Cardiac muscle cell (in vitro differentiated cells and primary cell): ENCODE results near the gene GABRG3. TPM values are rescaled to one million over a fixed set of nuclear protein-coding genes. Genes with fewer than 3 reads are reported as not detected.
"Not testable (repeated sequence)": the region's sequence is repeated elsewhere in the genome, so short reads cannot be mapped to it uniquely, and the experiment has no call there.

Experiments
- DNase-seq, 2 donors: peaks; one replicate each; pipeline versions ENCODE4 v3.0.0 to v3.0.0-alpha.2; 2010 to 2017; ENCODE audit warnings: low read depth in 1 of 2, low spot score in 1 of 2
- H3K27ac ChIP-seq: fragments of 200-600 bp; sonication (generic); 2 replicates; pipeline ENCODE4 v1.5.1; 2016
- H3K27me3 ChIP-seq: fragments of 200-600 bp; sonication (generic); 2 replicates; pipeline ENCODE4 v1.6.0; 2016; ENCODE audit warnings: control low read depth
- H3K36me3 ChIP-seq: fragments of 200-600 bp; sonication (generic); 2 replicates; pipeline ENCODE4 v1.5.1; 2016; ENCODE audit warnings: control low read depth
- H3K4me1 ChIP-seq: fragments of 200-600 bp; sonication (generic); 2 replicates; pipeline ENCODE4 v1.8.1; 2017; ENCODE audit warnings: low read depth, mild to moderate bottlenecking, mixed run types
- H3K4me3 ChIP-seq: fragments of 200-600 bp; sonication (generic); 2 replicates; pipeline ENCODE4 v1.5.1; 2016; ENCODE audit warnings: mild to moderate bottlenecking
- H3K9me3 ChIP-seq: fragments of 200-600 bp; sonication (generic); 2 replicates; pipeline ENCODE4 v1.5.1; 2017; ENCODE audit warnings: low read depth, mild to moderate bottlenecking, control low read depth
- polyA plus RNA-seq: library from polyadenylated mRNA; unstranded; fragments of >200 nt; fragmentation: Nextera tagmentation; extraction: Ambion mirVana; gene quantifications from 2 replicates; pipeline ENCODE4 v1.2.1, GENCODE V29; 2016
- total RNA-seq: library from RNA; depleted of rRNA; stranded (reverse); fragments of >200 nt; gene quantifications from 2 replicates; pipeline ENCODE4 v1.2.3, GENCODE V29; 2016
- TF ChIP-seq, protein P1 (sequence below): IDR thresholded peaks from 2 replicates; pipeline ENCODE4 v1.5.1; 2012; ENCODE audit warnings: low read depth, mild to moderate bottlenecking, low read length

GABRG3 gene
- total and polyA plus RNA-seq, 2 experiments from 2014 or later: not detected

DNA sequence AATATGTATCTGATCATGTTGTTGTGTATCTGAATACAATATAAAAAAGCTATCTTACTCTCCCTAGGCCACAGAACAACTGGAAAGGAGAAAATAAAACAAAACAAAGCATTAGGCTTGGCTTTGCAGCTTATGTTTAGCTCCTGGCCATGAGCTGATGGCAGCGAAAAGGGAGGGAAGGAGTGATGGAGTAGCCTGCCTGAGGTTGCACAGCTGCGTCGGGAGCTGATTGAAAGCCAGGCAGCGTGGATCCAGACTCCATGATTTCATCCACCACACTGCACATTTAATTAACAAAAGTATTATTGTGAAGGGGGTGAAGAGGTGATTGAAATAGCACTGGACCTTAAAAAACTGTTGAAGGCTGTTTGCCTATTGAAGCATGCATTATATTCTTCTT lies 212.2 kb downstream of the GABRG3 start:
- no peaks in the 10 kb centered on the region for H3K36me3 ChIP-seq
- no peaks in the 10 kb centered on the region for H3K9me3 ChIP-seq
- no peaks in the 10 kb centered on the region for H3K27me3 ChIP-seq
- DNase-seq: no peak
- no peak overlapping the region for H3K4me3 ChIP-seq
- no peak overlapping the region for H3K27ac ChIP-seq
- TF ChIP-seq, protein P1, sequence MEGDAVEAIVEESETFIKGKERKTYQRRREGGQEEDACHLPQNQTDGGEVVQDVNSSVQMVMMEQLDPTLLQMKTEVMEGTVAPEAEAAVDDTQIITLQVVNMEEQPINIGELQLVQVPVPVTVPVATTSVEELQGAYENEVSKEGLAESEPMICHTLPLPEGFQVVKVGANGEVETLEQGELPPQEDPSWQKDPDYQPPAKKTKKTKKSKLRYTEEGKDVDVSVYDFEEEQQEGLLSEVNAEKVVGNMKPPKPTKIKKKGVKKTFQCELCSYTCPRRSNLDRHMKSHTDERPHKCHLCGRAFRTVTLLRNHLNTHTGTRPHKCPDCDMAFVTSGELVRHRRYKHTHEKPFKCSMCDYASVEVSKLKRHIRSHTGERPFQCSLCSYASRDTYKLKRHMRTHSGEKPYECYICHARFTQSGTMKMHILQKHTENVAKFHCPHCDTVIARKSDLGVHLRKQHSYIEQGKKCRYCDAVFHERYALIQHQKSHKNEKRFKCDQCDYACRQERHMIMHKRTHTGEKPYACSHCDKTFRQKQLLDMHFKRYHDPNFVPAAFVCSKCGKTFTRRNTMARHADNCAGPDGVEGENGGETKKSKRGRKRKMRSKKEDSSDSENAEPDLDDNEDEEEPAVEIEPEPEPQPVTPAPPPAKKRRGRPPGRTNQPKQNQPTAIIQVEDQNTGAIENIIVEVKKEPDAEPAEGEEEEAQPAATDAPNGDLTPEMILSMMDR: no peak
- H3K4me1 ChIP-seq: no peaks in the 10 kb centered on the region

DNA sequence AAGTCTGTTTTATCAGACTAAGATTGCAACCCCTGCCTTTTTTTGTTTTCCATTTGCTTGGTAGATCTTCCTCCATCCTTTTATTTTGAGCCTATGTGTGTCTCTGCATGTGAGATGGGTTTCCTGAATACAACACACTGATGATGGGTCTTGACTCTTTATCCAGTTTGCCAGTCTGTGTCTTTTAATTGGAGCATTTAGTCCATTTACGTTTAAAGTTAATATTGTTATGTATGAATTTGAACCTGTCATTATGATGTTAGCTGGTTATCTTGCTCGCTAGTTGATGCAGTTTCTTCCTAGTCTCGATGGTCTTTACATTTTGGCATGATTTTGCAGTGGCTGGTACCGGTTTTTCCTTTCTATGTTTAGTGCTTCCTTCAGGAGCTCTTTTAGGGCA lies 220.5 kb downstream of the GABRG3 start:
- H3K4me3 ChIP-seq, H3K4me1 ChIP-seq, H3K27me3 ChIP-seq, H3K36me3 ChIP-seq, H3K9me3 ChIP-seq, H3K27ac ChIP-seq, DNase-seq: not testable (repeated sequence)

DNA sequence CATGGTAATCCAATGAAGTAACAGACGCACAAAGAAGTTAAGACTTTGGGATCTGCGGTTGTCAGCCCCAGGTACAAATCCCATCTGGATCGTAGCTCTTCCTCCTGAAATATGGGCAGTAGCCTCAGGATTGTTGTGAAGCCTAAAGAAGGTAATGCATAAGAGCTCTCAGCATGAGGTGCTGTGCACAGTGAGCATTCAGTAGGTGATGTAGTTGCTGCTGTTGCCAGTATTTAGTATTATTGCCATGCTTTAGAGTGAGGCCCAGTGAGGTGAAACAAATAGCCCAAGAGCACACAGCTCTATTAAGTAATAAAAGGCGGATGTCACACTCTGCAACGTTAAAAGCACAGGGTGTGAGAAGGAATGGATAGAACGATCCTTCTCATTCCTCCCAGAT lies 225.7 kb downstream of the GABRG3 start:
- Histone ChIP-seq H3K4me3 (no peak overlapping the region), H3K9me3 (no peaks in the 10 kb centered on the region), H3K4me1 (no peaks in the 10 kb centered on the region), H3K27ac (no peak overlapping the region), H3K36me3 (no peaks in the 10 kb centered on the region), H3K27me3 (no peaks in the 10 kb centered on the region)
- DNase-seq: no peak
- TF ChIP-seq, protein P1: no peak

DNA sequence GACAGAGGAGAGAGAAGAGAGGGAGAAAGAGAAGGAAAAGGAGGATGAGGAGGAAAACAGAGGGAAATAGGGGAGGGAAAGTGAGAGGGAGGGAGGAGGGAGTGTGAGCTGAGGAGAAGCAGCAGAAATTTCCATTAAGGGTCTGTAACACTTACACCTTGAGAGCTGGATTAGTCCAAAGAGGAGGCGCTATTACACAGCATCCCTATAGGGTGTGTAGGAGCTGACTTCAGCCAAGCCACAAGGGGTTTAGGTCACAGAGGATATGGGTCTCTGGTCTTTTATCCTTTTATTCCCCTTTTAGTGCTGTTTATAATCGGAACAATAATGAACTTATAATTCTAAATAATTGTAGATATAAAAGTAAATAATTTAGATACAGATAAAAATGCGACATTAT lies 230.4 kb downstream of the GABRG3 start:
- DNase-seq: no peak
- Histone ChIP-seq H3K4me3 (no peak overlapping the region), H3K27me3 (no peaks in the 10 kb centered on the region)

DNA sequence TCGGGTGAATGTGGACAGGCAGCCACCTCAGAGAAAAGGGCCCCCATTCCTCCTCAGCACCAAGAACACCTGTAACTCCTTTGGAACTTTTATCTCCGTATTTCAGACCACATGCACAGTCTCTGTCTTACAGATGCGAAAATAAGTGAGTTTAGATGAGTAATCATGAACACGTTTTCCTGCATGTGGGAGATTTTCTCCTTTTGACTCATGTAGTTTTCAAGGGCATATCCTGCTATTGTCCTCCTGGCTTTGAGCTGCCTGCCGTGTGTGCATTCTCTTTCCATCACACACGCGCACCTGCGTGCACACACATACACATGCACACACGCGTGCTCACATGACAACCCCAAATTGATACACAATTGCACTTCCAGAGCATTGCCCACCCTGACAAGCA lies 239.2 kb downstream of the GABRG3 start:
- Histone ChIP-seq H3K27me3 (no peaks in the 10 kb centered on the region), H3K4me1 (no peaks in the 10 kb centered on the region), H3K27ac (no peak overlapping the region), H3K4me3 (no peak overlapping the region), H3K9me3 (no peaks in the 10 kb centered on the region), H3K36me3 (no peaks in the 10 kb centered on the region)
- TF ChIP-seq, protein P1: no peak
- no peak for DNase-seq

More for the DNA sequence above, 230.4 kb downstream of the GABRG3 start:
- Histone ChIP-seq H3K4me1 (no peaks in the 10 kb centered on the region), H3K27ac (no peak overlapping the region), H3K9me3 (no peaks in the 10 kb centered on the region), H3K36me3 (no peaks in the 10 kb centered on the region)
- TF ChIP-seq, protein P1: no peak

DNA sequence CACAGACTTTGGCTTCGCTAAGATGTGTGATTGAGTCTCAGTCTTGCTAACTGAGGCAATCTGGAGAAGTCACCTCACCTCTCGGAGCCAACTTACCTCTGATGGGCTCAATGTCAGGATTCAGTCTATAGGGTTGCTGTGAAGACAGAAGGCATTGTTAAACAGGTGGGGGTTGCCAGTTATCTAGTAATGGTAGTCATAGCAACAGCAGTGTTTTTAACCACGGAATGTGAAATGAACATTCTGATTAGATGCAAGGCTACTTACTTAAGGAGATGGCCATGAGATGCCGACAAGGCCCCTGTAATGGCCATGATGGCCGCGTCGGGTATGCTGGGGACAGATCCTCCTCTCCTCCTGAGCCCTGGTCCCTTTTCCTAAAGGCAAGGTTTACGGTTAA lies 243.1 kb downstream of the GABRG3 start:
- no peaks in the 10 kb centered on the region for H3K36me3 ChIP-seq
- TF ChIP-seq, protein P1: no peak
- H3K4me1 ChIP-seq: no peaks in the 10 kb centered on the region
- H3K9me3 ChIP-seq: no peaks in the 10 kb centered on the region
- DNase-seq: no peak
- no peak overlapping the region for H3K27ac ChIP-seq
- no peak overlapping the region for H3K4me3 ChIP-seq
- H3K27me3 ChIP-seq: no peaks in the 10 kb centered on the region
